Lower leg skin (tissue), 3 donors: ENCODE measurements around the gene ALCAM.

ENCODE experiments used
- CTCF ChIP-seq, 3 donors: fragments of 450-650 bp; IDR thresholded peaks; one replicate each; pipeline ENCODE4 v1.5.1; 2016; ENCODE audit warnings: antibody characterized with exemption in 3 of 3, mild to moderate bottlenecking in 3 of 3, moderate library complexity in 2 of 3
- POLR2A ChIP-seq, 2 donors: fragments of 450-650 bp; IDR thresholded peaks; one replicate each; pipeline ENCODE4 v1.6.1; 2016 to 2017; ENCODE audit warnings: antibody characterized with exemption in 2 of 2, mild to moderate bottlenecking in 1 of 2, moderate library complexity in 1 of 2

DNA sequence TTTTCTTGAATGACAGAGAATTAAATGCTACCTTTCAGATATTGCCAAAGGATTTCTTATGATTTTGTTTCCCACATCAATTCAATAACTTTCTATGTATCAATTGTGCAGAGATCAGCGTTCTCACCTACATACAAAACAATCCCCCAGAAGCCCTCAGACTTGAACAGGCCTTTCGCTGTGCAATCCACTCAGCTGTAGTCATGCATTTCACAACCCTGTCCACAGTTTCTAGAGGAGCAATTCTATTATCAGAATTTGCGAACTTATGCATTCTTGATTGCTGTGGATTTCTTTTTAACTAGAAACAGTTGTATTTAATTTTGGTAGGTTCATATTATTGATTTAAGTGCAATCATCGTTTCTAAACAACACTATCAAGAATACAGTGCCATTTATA, 13.7 kb upstream of the ALCAM start:
- TF ChIP-seq CTCF (IDR thresholded peaks at IDR 0.05) (no peak), POLR2A (IDR thresholded peaks at IDR 0.05) (no peak)
